Aorta (tissue), 5 donors: ENCODE measurements around the gene ANO4. TPM values are rescaled to one million over a fixed set of nuclear protein-coding genes. Genes with fewer than 3 reads are reported as not detected.
"Not testable (repeated sequence)": the region's sequence is repeated elsewhere in the genome, so short reads cannot be mapped to it uniquely, and the experiment has no call there.

ENCODE experiments used
- ATAC-seq: fragments of 200-7000 bp; cut with Tn5 transposase; one replicate; pipeline ENCODE4 v1.9.1; 2022; ENCODE audit warnings: moderate library complexity; ENCODE audit not compliant: low FRiP score
- DNase-seq, 2 donors: peaks; one replicate each; pipeline ENCODE4 v3.0.0-alpha.2; 2020
- H3K27ac ChIP-seq, 2 donors: one replicate each; pipeline ENCODE4 v1.5.1; 2013; ENCODE audit warnings: low read length in 2 of 2, mild to moderate bottlenecking in 2 of 2, moderate library complexity in 2 of 2, control low read depth in 1 of 2, inconsistent platforms in 1 of 2, low read depth in 1 of 2
- H3K27me3 ChIP-seq, 2 donors: one replicate each; pipeline ENCODE4 v1.6.1; 2013; ENCODE audit warnings: control low read depth in 1 of 2, low read length in 1 of 2, mild to moderate bottlenecking in 1 of 2, moderate library complexity in 1 of 2; ENCODE audit not compliant: insufficient read depth in 2 of 2, control insufficient read depth in 1 of 2
- H3K36me3 ChIP-seq, 2 donors: one replicate each; pipeline ENCODE4 v1.6.1; 2013; ENCODE audit warnings: control low read depth in 1 of 2, low read length in 1 of 2, mild to moderate bottlenecking in 1 of 2; ENCODE audit not compliant: insufficient read depth in 2 of 2, control insufficient read depth in 1 of 2
- H3K4me1 ChIP-seq, 2 donors: one replicate each; pipeline ENCODE4 v1.6.1; 2013; ENCODE audit warnings: low read length in 2 of 2, control low read depth in 1 of 2, mild to moderate bottlenecking in 1 of 2, moderate library complexity in 1 of 2; ENCODE audit not compliant: insufficient read depth in 2 of 2, control insufficient read depth in 1 of 2
- H3K4me3 ChIP-seq, 2 donors: one replicate each; pipeline ENCODE4 v1.5.1; 2013; ENCODE audit warnings: low read length in 2 of 2, control low read depth in 1 of 2, mild to moderate bottlenecking in 1 of 2
- H3K9me3 ChIP-seq: one replicate; pipeline ENCODE4 v1.6.1; 2013; ENCODE audit warnings: mild to moderate bottlenecking, low read length; ENCODE audit not compliant: control insufficient read depth
- WGBS, 2 donors: extraction: QIAGEN DNeasy Blood & Tissue Kit; methylation state at CpG; one replicate each; pipeline ENCODE4 v1.1.7; 2013; 5-methylcytosine and 5-hydroxymethylcytosine counted together
- intact Hi-C, 2 donors: fragments of 100-400 bp; cut with DNase I; formaldehyde crosslinking; loops; one replicate each; pipeline versions ENCODE4 v1.14.2 to v1.15.0; 2022
- polyA plus RNA-seq, 2 donors: library from polyadenylated mRNA; stranded (reverse); fragments of 200-250 nt; gene quantifications; one replicate each; pipeline ENCODE4 v1.2.3, GENCODE V29; 2013
- total RNA-seq, 2 donors: library from RNA; stranded (reverse); fragmentation: NEBNext Ultra II Directional; extraction: Animal tissue kit (Norgen Biotek cat#: 25700); gene quantifications; one replicate each; pipeline ENCODE4 v1.2.1, GENCODE V29; 2021
- donor health status: healthy with polysubstance abuse.
- donor health status: Bipolar disorder and iron deficiency.
- donor health status: DM: no; HTN: no; CAD: no.
- donor health status: DM: no; HTN: no; CAD: no.
- donor health status: DM: yes; HTN: yes; CAD: no.

The ANO4 gene
- total and polyA plus RNA-seq, 4 donors: 0.32 to 0.42 TPM; not detected in 2

DNA sequence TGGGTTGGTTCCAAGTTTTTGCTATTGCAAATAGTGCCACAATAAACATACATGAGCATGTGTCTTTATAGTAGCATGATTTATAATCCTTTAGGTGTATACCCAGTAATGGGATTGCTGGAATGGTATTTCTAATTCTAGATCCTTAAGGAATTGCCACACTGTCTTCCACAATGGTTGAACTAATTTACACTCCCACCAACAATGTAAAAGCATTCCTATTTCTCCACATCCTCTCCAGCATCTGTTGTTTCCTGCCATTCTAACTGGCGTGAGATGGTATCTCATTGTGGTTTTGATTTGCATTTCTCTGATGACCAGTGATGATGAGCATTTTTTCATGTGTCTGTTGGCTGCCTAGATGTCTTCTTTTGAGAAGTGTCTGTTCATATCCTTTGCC is 139.0 kb downstream of the ANO4 start:
- H3K27me3 ChIP-seq, ATAC-seq, H3K4me1 ChIP-seq, H3K27ac ChIP-seq, H3K9me3 ChIP-seq, DNase-seq, intact Hi-C loops, H3K36me3 ChIP-seq, H3K4me3 ChIP-seq: not testable (repeated sequence)
- WGBS, 2 donors: 90 to 94% methylated on average over 1 of the region's 1 CpG

DNA sequence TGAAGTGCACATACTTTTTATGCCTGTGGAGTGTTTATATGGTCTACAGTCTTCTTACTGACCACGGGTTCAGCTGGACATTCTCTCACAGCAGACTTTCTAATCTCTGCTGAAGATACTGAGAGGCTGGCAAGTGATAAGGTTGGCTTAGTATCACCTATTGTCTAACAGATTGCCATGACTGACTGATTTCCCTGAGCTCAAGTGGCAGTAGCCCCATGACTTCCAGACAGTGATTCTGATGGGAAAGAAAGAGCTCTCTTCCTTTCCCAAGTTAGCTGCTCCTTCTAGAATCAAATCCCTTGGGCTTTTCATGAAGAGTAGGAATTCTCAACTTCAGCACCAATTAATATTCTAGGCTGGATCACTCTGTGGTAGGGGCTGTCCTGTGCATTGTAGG is 141.4 kb downstream of the ANO4 start:
- no peak overlapping the region for H3K27ac ChIP-seq
- ATAC-seq: no peak
- intact Hi-C loops: no loop called here
- no peaks in the 10 kb centered on the region for H3K4me1 ChIP-seq
- no peaks in the 10 kb centered on the region for H3K27me3 ChIP-seq
- DNase-seq: no peak
- no peak overlapping the region for H3K4me3 ChIP-seq
- no peaks in the 10 kb centered on the region for H3K36me3 ChIP-seq
- no peaks in the 10 kb centered on the region for H3K9me3 ChIP-seq
- WGBS, 2 donors: 73 to 76% methylated on average over 1 of the region's 1 CpG

GRCh38 chr12:100936661-100937060 is 142.1 kb downstream of the ANO4 start:
- Histone ChIP-seq H3K27me3 (no peaks in the 10 kb centered on the region), H3K4me3 (no peak overlapping the region), H3K36me3 (no peaks in the 10 kb centered on the region), H3K27ac (no peak overlapping the region), H3K4me1 (no peaks in the 10 kb centered on the region), H3K9me3 (no peaks in the 10 kb centered on the region)
- ATAC-seq: no peak
- 78 to 79% methylated on average over 5 of the region's 5 CpGs for WGBS, 2 donors
- no peak for DNase-seq
- intact Hi-C loops: no loop called here

GRCh38 chr12:100940503-100940902 is 145.9 kb downstream of the ANO4 start:
- no peak overlapping the region for H3K27ac ChIP-seq
- intact Hi-C loops: no loop called here
- 67 to 95% methylated on average over 2 of the region's 2 CpGs for WGBS, 2 donors
- H3K27me3 ChIP-seq: no peaks in the 10 kb centered on the region
- no peaks in the 10 kb centered on the region for H3K36me3 ChIP-seq
- no peaks in the 10 kb centered on the region for H3K4me1 ChIP-seq
- ATAC-seq (no peak), DNase-seq (no peak)
- no peak overlapping the region for H3K4me3 ChIP-seq
- no peaks in the 10 kb centered on the region for H3K9me3 ChIP-seq

DNA sequence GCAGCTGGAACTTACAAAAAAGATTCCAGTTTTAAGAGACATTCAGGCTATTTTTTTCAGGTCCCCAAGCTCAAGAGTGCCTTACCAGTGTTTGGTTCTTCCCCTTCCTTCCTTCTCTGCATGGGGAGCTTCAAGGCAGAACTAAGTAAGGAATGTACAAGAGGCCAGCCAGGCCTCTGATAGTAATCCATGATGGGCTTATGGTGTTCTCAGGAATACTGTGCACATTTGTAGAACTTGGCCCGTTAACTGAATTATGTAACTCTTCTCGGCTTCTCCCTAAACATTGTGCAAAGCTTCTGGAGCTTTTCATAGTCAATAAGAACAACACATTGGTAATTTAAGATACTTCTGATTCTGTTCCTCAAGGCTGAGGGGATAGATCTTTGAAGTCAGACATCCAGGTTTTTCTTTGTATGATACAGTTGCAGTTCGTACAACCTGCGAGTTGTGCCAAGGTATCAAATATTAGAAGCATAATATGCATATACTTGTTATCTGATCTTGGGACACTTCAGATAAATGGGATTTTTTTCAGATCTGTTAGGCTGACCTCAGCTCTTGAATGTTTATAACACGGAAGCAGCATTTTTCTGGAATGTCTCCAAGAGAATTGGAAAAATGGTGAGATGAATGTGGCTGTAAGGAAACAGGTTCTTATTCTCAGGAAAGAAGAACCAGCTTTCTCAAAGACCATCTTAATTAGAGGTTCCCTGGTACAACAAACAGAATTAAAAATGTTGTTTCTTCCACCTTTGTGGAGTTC is 148.6 kb downstream of the ANO4 start:
- Histone ChIP-seq H3K27me3 (no peaks in the 10 kb centered on the region), H3K4me3 (no peak overlapping the region), H3K4me1 (no peaks in the 10 kb centered on the region), H3K9me3 (no peaks in the 10 kb centered on the region), H3K36me3 (no peaks in the 10 kb centered on the region), H3K27ac (peak overlapping the region in 1 of 2 donors; percentile 37)
- ATAC-seq (peak; percentile 65), DNase-seq (no peak)
- WGBS, 2 donors: 37 to 48% methylated on average over 5 of the region's 5 CpGs
- intact Hi-C loops: no loop called here

DNA sequence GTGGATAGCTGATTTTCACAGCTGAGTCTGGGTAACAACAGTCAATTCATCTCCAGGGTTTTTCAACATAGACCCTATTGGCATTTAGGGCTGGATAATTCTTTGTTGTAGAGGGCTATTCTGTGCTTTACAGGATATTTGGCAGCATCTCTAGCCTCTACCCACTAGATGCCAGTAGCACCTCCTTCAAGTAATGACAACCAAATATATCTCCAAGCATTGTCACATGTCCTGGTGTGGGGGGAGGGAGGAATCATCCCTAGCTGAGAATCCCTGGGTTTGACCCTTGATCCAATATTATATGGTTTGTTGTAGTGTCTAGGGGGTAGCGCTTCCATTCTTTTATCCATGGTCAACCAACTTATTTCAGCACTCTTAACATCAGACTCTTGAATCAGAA is 157.2 kb downstream of the ANO4 start:
- no peak for DNase-seq
- Histone ChIP-seq H3K27me3 (no peaks in the 10 kb centered on the region), H3K4me3 (no peak overlapping the region), H3K4me1 (peaks cover 0 to 6% of the 10 kb centered on the region in 2 donors), H3K9me3 (no peaks in the 10 kb centered on the region), H3K27ac (peak overlapping the region in 1 of 2 donors; percentile 1), H3K36me3 (no peaks in the 10 kb centered on the region)
- intact Hi-C loops: loop anchor here in 1 of 2 donors (10.0 kb wide), 1 partner anchor 123 kb away; no protein-coding TSS in a partner anchor
- WGBS, 2 donors: 91 to 97% methylated on average over 1 of the region's 1 CpG
- ATAC-seq: no peak

DNA sequence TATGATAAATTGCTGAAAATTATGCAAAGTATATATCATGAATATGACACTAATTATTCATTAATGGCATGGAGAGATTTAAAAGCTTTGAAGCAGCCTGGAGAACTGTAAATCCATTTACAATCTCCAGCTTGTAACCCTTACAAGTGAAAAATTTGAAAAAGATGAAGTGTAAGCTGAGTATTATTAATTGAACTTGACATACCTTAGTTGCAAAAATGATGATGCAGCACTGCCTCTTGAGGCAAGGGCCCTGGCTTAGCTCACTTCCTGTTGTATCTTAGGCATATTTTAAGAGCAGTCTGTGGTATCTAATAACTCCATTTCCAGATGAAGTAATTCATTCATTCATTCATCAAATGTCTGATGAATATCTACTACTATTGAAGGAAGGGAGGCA is 158.6 kb downstream of the ANO4 start:
- Histone ChIP-seq H3K4me1 (peaks cover 0 to 6% of the 10 kb centered on the region in 2 donors), H3K27ac (no peak overlapping the region), H3K9me3 (no peaks in the 10 kb centered on the region), H3K27me3 (no peaks in the 10 kb centered on the region), H3K36me3 (no peaks in the 10 kb centered on the region), H3K4me3 (no peak overlapping the region)
- ATAC-seq (no peak), DNase-seq (no peak)
- intact Hi-C loops: loop anchor here in 1 of 2 donors (10.0 kb wide), 1 partner anchor 122 kb away; no protein-coding TSS in a partner anchor

DNA sequence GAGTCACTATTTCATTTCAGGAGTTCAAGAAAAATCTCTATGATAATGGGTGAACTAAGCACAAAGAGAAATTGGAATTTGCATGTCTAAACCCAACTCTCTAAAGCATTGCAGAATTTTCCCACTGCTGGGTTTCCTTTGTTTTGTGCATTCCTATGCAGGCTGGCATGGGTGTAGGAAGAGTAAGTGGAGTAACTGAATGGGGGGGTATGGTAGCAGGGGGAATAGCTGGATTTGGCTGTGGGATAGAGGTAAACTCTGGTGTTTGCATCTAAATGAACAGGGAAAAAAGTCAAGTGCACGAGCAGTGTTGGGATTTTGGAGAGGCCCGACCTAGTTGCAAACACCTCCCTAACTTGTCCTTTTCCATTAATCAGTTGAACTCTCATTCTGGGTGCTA is 159.1 kb downstream of the ANO4 start:
- Histone ChIP-seq H3K9me3 (no peaks in the 10 kb centered on the region), H3K4me3 (no peak overlapping the region), H3K27me3 (no peaks in the 10 kb centered on the region), H3K36me3 (no peaks in the 10 kb centered on the region), H3K27ac (no peak overlapping the region), H3K4me1 (peaks cover 0 to 6% of the 10 kb centered on the region in 2 donors)
- no peak for ATAC-seq
- intact Hi-C loops: loop anchor here in 1 of 2 donors (10.0 kb wide), 1 partner anchor 121 kb away; no protein-coding TSS in a partner anchor
- WGBS, 2 donors: 85 to 86% methylated on average over 2 of the region's 2 CpGs
- no peak for DNase-seq

GRCh38 chr12:100954118-100954517 is 159.5 kb downstream of the ANO4 start:
- Histone ChIP-seq H3K27me3 (no peaks in the 10 kb centered on the region), H3K4me3 (no peak overlapping the region), H3K4me1 (peaks cover 0 to 6% of the 10 kb centered on the region in 2 donors), H3K27ac (no peak overlapping the region), H3K9me3 (no peaks in the 10 kb centered on the region), H3K36me3 (no peaks in the 10 kb centered on the region)
- ATAC-seq (no peak), DNase-seq (no peak)
- WGBS, 2 donors: 96 to 98% methylated on average over 3 of the region's 3 CpGs
- intact Hi-C loops: loop anchor here in 1 of 2 donors (10.0 kb wide), 1 partner anchor 121 kb away; no protein-coding TSS in a partner anchor
